NB4 (cell line): Measurements from ENCODE around the gene TCP11L2.

Experiments
- CTCF ChIP-seq: IDR thresholded peaks from one replicate; pipeline ENCODE4 v1.5.1; 2012; ENCODE audit warnings: low read depth, low read length
- MAX ChIP-seq: IDR thresholded peaks from 2 replicates; pipeline ENCODE4 v1.6.1; 2011; ENCODE audit warnings: low read depth, low read length
- POLR2A ChIP-seq: IDR thresholded peaks from 2 replicates; pipeline ENCODE4 v1.6.1; 2011; ENCODE audit warnings: mild to moderate bottlenecking; ENCODE audit not compliant: insufficient read length; ENCODE audit errors: extremely low read depth

GRCh38 chr12:106341086-106341877 is 38.7 kb downstream of the TCP11L2 start:
- TF ChIP-seq CTCF (no peak), POLR2A (no peak), MAX (no peak)
